ENCODE measurements around the gene WDR37. TPM values are rescaled to one million over a fixed set of nuclear protein-coding genes. Genes with fewer than 3 reads are reported as not detected.

Gene WDR37
- total RNA-seq, 2 experiments from 2014 or later, result 30.4 to 34.4 TPM

Other genes with a start within 250 kb of the WDR37 start
- 10 to 100 TPM; 98.1 to 99.8 TPM for gene LARP4B, start 124.7 kb upstream of the WDR37 start, total RNA-seq
- gene GTPBP4, start 68.0 kb upstream of the WDR37 start, total RNA-seq, result 10 to 100 TPM; 58.6 to 61.1 TPM
- not detected for gene IDI2, start 30.5 kb upstream of the WDR37 start, total RNA-seq
- gene IDI1, start 7.3 kb upstream of the WDR37 start, total RNA-seq, result 10 to 100 TPM; 53.8 to 57.6 TPM